HG03095 (cell line): Measurements from ENCODE around the gene HOXB7.

Source experiments
- ATAC-seq: cut with Tn5 transposase; IDR thresholded peaks from one replicate; pipeline ENCODE4 v1.9.1; 2021; ENCODE audit warnings: moderate library complexity; ENCODE audit not compliant: unreplicated experiment

The HOXB7 gene

DNA sequence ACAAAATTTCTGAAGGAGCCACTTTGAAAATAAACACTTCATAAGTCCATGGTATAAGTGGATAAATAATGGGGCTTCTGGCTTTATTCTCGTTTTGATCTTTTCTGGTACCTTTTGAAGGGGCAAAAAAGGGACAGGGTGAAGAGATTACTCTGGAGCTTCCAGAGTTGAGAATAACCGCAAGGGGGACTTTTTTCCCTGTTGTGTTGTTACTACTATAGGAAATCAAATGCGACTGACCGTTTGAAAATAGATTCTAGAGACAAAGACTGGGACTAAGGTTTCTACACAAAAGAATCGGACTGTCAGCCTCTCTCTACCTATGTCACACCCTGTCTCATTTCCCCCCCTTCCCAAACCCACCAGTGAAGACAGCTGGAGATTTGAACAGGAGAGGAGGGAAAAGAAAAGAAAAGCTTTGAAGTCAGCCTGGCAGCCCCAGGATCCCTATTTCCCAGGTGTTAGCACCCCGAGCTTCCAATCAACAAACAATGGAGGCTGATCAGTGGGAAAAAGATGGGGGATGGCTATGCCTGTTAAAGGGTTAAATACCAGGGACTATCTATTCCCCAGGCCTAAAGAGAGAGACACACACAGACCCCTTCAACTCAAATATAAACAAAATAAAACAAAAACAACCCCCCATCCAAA is 41.0 kb downstream of the HOXB7 start:
- ATAC-seq: no peak

DNA sequence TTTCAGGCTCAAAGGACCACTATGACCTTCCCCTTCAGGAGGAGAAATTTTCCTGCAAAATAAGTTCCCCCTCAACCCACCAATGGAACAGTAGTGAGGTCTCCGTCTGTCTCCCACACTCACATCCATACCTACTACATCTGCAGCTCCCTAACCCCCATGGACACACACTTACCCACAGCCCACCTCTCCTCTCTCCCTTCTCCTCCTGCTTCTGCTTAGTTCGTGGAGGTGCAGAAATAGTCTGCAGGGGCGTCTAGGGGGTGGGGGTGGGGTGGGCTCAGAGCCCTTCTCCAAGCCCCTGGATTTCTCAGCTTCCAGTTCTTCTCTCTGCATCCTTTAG is 41.6 kb downstream of the HOXB7 start:
- ATAC-seq: no peak

DNA sequence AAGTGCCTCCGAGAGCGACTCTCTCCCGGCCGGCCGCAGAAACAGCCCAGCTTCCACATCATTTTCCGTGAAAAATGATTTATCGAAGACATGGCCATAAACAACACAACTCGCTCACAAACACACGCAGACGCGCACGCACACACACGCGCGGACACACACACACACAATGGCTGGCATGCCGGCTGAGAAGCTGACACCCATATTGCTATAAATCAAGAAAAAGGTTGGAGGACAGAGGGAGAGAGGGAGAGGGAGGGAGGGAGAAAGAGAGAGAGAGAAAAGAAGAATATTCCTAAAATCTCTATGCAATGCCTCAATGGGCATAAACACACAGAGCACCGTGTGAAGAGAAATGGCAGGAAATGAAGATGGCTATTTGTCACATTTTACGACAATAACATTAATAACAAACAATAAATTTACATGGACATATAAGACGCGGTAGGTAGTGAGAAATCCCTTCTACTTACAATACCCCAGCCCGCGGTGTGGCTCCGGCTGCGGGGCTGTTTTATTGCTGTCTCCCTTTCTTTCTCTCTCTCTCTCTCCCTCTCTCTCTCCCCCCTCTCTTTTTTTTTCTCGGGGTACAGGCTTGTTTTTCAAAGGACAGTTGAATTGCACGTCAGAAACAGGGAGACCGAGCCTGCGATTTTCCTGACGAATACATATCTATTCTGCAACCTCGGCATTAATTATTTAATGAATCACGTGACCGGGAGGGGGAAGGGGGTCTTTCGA is 42.1 kb downstream of the HOXB7 start:
- no peak for ATAC-seq

DNA sequence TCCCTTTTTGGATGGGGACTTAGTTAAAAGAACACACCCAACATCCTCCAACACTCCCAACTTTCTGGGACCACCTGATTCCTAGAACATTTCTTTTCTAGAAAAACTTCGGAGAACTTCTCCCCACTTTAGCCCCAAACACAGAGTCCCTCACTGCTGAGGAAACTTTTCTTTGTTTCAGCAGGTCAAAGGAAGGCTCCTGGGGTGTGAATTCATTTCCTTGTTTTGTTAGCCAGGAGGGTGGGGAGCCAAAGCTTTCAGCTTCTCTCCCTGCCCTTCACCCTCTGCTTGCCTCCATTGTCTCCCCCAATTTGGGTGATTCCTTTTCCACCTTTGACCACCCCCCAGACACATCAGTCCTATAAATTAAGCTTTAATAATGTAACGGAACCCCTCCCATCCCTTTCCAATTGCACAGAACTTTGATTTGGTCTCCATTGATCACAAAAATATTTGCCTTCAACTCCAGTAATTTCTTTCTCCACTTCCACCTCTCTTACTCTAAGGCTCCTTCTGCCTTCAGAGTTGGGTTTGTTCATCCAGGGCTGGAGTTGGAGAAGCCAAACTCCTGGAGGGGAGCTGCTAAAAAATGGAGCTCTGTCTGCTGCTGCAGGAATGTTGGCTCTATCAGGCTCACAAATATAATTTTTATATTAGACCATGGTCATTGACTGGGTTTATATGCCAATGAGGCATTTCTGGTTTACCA is 43.0 kb downstream of the HOXB7 start:
- no peak for ATAC-seq

DNA sequence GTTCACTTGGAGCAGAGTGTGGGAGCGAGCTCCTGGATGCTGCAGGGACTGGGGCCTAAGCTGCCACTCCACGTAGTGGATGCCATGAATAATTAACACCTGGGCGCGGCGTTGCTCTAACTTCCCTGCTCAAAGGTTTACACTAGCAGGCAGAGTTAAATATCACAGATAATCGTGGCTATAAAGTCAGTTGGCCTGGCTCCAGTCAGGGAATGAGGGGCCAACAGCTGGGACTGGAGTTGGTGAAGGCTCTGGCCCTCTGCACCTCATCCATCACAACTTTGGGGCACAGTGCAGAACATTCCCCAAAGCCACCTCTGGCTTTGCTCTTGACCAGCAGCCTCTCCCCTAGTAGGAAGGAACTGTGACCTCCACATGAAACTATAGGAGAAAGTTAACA is 43.6 kb downstream of the HOXB7 start:
- ATAC-seq: no peak

DNA sequence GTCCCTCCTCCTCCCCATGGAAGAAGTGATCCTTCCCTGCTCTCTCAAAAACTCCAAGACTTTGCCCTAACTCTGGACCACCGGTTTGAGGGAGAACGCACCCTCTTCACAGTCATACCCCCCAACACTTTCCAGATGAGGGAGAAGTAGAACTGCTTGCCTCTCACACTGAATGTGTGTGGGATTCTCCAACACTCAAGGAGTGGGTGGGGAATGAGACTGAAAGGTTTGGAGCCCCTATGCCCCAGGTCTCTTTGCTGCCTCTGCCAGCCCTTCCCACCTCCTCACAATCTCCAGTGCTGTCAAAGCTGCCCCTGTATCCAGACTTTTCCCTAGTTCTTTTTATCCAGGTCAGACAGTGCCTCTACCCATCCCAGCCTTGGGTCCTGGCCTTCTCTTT is 44.1 kb downstream of the HOXB7 start:
- ATAC-seq: no peak

DNA sequence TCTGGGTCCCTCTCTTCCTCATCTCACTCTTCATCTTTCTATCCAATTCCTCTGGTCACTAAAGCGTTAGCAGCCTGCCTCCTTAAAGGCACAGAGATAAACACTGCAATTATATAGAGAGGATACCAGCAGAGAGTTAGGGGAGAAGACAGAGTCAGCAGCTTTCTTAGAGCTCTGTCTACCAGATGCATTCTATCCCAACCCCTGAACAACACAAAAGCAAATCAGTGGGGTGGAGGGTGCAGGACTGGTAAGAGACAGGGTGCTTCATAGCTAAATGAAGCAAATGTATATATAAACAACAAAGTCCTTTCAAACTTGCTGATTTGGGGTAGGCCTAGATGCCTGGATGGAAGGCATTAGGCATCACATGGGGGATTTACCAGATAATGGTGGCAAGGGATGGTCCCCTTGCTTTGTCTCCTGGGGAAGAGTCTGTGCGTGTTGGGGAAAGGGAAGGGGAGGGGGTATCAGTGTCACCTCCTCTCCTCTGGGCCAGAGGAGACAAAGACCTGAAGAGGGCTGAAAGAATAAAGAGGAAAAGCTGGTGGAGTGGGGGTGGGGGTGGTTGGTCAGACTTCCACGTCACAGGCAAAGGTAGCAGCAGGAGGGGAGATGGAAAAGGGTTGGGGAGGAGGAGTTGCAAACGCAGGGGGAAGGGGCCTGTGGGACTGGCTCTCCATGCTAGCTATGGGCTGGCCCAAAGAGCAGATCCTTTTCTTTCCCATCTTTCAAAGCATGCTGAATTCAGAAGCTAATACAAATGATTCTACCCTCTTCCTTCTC is 44.7 kb downstream of the HOXB7 start:
- ATAC-seq: no peak

DNA sequence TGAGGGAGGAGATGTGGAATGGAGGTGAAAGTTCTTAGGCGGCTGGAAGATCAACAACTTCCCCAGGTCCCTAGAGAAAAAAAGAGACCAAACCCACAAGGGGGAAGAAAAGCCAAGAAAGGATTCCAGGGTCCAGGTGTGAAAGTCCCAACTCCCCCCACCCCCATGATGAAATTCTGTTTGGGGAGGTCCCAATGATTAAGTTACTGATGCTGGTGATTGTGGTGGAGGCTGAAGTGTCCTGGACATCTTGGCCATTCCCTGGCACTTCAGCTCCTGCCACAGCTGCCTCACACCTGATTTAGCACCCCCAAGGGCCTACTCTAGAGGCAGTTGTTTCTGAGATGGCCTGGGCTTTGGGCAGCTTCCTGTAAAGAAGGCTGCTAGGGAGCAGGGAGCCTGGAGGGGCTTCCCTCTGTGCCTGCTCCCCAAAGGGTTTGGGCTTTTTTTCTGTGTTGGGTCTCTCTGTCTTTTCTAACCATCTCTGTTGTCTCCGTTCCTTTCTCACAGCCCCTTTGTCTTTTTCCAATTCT is 45.7 kb downstream of the HOXB7 start:
- no peak for ATAC-seq

DNA sequence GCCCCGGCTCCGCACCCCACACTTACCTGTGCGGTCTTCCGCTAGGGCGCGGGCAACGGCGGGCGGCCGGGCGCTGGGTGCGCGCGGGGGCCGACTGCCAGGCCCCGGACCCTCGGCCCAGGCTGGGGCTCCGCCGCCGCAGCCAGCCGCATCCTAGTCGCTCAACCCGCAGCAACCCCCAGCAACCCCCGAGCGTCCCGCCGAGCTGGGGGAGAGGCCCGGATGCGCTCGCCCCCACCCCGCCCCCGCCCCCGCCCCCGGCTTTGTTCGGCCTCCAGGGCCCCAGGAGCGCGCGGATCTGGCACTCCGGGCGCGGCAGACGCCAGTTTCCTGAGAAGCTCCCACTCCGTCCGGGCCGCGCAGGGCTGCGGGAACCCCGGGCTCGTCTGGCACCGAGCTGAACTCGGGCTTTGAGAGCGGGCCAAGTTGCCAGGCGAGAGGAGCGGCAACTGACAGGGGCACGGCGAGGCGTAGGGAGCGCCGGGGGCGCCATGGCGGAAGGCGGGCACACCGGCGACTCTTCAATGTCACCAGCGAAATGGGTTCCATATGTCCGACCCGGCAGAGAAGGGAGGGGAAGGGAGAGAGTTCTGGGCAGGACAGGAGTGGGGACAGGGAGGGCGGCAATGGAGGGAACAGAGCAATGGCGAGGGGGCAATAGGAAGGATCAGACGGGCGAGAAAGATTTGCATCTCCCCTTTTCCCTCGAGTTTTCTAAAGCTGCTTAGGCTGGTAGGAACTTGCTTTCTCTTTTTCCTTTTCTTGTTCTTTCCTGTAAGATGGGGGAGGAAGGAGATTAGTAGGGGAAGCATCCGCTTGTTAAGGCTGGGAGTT is 46.4 kb downstream of the HOXB7 start:
- no peak for ATAC-seq

DNA sequence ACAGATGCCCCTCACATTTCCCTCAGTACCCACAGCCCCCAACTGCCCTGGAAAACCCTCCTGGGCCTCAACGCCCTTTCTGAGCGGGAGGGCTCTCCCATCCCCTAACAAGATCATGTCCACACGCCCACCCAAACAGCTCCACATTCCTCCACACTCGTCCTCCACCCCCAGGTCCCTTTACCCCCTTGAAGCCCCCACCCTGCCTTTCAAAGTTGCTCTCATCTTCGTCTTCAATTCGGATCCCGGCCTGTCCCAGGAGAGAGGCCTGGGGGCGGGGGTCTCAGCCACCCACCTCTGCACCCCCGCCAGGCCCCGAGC is 47.0 kb downstream of the HOXB7 start:
- no peak for ATAC-seq

DNA sequence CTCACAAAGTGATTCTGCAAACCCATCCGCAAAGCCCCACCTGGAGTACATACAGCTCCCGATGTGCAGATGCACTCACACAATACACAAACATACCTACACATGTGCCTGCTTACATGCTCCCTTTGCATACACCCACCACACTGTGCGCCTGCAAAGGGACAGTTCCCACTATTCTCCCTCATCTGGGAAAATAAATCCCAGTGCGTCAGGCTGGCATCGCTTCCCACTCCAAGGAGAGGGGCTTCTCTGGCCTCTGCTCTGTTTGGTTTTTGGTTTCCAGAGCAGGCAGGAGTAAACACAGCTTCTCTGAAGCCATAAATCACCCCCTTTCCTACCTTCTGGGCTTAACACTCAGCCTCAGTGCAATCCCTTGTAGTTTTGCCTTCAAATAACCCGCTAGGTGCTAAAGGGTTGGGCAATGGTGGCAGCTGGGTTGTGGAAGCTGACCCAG is 47.4 kb downstream of the HOXB7 start:
- no peak for ATAC-seq

DNA sequence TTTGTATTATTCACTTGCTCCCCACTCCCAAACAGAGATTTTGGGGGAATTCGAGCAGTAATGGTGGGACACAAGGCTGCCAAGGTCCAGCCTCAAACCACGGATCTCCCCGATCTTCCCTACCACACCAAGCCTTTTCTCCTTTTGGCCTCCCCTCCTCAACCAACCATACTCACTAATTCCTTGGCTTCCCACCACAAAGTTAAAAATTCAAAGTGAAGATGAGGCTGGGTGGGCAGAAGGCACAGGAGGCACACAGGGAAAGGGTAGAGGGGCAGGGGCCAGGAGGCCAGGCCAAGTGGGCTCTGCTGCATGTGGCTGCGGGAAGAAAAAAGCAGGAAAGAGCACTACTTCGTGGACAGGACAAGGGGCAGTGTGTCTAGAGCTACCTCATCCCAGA is 47.9 kb downstream of the HOXB7 start:
- no peak for ATAC-seq

DNA sequence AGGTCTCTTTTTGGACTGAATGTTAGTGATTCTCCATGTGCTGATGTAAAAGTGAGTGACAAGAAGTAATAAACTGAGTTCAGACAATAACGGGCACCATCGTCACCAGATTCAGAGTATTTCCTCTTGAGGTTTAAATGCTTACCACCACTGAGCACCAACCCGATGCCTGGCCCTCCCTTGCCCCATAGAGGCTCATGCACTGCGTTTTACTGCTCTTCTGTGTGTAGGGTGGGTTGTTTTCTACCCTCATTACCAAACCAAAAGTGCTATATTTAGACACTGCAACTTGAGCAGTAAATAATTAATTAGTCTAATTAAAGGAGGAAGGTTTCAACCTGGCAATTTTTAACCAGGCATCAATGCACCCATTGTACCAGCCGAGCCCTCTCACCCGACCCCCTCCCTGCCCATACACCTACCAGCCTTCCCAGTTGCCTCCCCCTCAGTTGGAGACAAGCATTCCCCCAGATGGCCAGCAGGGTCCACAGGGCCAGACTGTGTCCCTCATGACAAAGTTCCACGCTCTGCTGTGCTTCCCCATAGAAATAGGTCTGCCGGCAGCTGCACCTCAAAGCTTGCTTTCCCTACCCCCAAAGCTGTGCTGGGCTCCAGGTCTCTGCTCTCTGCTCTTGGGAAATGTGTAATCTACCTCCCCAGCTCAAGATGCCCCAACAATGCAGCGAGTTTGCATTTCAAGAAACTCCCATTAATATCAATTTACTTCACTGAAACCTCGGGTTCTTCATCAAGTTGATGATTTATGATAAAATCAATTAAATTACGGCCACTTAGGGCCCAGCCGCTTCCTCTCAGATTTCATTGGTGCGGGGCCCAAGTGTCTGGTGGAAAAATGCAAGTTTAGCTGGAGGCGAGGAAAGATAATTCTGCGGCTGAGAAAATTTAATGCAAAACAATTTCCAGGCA is 48.7 kb downstream of the HOXB7 start:
- ATAC-seq: no peak

DNA sequence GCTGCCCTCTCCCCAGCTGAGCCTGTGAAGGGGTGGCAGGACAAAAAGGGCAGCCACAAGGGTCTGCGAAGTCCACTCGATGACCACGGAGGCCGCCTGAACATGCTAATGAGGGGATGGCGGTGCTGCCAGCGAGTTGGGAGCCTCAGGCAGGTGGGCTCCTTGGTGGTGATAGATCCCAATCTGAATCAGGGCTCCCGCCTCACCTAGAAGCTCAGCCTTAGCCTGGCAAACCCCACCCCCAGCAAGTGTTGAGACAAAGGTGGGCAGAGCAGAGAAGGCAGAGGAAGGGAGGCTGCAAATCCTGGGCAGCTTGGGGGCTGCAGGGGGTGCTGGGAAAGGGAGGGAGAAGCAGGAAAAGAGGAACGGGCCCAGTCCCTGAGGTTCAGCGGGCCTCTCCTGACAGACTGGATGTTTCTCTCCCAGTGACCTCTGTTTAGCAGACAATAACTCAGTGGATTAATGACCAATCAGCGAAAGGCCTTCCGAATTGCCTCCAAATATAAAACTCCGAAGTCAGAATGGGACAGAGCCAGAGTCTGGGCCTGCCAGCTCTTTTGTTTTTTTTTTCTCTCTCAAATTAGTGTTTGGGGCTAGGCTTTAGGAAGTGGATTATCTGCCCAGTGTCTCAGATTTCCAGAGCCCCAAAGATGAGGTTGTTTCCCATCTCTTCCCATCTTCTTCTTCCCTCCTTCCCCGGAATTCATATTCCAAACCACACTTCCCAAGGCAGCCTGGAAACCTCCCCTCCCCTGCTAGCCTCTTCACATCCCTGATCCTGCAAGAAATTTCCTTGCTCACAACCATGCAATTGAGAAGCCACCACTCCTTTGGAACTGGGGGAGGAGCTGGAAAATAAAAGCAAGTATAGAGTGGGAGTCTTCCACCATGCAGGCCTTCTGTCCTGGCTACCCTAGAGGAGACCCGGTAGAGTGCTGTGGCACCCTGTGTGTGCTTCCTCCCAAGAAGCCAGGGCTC is 50.7 kb downstream of the HOXB7 start:
- ATAC-seq: no peak

DNA sequence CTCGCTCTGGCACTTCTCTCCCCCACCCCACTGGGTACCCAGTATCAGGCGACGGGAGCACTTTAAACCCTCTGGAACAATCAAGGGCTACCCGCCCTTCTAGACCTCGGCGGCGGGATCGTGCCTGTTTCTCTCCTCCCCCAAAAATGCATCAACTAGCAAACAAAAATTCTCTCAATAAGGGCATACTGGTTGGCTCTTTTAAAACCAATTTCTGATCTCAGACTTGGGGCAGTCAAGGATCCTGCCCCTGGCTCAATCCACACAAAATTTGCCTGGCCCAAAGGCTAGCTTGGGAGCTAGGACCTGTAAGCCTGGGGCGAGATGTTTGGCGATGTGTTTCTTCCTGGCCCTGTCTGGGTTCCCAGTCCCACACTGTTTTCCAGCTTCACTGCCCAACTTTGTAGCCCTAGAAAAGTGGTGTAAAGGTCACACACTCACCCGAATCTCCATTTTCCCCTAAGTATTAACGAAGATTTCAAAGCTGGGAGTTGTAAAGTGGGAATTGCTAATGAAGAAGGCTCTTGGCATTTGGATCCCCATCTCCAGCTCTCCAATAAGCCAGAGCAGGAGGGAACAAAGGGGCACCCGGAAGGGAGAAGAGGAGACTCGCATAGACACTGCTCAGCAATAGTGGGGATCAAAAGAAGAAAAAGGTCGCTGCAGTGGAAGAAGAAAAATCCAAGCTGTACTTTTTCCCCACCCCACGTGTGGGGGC is 51.5 kb downstream of the HOXB7 start:
- no peak for ATAC-seq

DNA sequence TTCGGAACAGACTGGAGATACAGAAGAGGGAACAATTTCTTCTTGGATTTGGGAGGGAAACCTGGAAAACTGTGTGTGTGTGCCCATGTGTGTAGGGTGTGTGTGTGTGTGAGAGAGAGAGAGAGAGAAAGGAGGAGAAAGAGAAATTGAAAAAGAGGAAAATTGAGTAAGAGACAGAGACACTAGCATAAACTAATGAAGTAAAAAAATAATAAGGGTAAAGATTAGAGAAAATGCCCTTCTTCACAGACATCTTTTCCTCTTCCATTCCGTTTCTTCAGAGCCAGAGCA is 52.0 kb downstream of the HOXB7 start:
- no peak for ATAC-seq

DNA sequence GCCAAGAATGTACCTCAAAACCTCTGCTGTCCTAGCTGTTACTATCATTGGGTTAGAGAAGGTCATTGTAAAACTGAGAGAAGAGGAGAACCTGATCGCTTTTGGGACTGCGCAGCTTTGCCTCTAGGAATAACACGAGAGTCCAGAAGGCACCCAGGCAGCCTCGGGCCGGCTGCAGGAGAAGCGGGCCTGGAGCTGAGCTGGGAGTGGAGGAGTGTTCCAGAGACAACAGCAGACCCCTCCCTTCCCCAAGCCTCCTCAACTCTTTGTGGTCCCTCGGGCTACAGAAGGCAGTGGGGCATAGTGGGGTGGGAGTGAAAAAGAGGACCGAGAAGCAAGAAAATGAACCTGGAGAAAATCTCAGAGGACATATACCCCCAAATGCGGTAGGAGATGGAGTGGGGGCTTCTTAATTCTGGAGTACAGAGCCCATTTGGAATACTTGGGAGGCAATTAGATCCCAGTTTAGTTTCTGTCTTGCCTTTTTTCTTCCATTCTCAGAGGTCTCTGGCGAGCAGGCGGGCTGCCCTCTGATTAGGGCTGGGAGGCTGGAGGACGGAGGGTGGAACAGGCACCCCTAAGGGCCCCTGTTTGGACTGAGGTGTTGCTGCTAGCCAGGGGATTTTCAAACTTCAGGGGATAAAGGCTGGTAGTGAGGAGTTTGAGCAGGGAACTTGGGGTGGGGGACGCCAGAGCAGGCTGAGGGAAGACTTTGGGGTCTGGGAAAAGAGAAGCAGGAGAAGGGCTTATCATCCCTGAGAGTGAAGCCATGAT is 52.6 kb downstream of the HOXB7 start:
- no peak for ATAC-seq
